Mesodermal cell (in vitro differentiated cells): ENCODE measurements around the gene MBLAC2.
A peak's percentile ranks its signal among the peaks of the same experiment; 100 is the strongest.

Experiments
- H3K27ac ChIP-seq: 2 replicates; pipeline ENCODE4 v1.7.0; 2013; ENCODE audit warnings: mild to moderate bottlenecking, low read depth, low read length, moderate library complexity; ENCODE audit not compliant: severe bottlenecking
- H3K36me3 ChIP-seq: 2 replicates; pipeline ENCODE4 v1.7.1; 2013; ENCODE audit warnings: mild to moderate bottlenecking, low read length, moderate library complexity; ENCODE audit not compliant: control insufficient read depth, insufficient read depth
- H3K4me1 ChIP-seq: one replicate; pipeline ENCODE4 v1.7.1; 2013; ENCODE audit warnings: mild to moderate bottlenecking, low read length; ENCODE audit not compliant: insufficient read depth, control insufficient read depth, poor library complexity, severe bottlenecking
- H3K4me3 ChIP-seq: 2 replicates; pipeline ENCODE4 v1.7.0; 2013; ENCODE audit warnings: low read length, control low read depth, mild to moderate bottlenecking; ENCODE audit not compliant: insufficient read depth, poor library complexity, severe bottlenecking; ENCODE audit errors: extremely low read depth
- H3K9me3 ChIP-seq: 2 replicates; pipeline ENCODE4 v1.7.1; 2013; ENCODE audit warnings: mild to moderate bottlenecking, low read length, moderate library complexity; ENCODE audit not compliant: control insufficient read depth
- WGBS, 2 experiments: methylation state at CpG; one replicate each; pipeline ENCODE4 v1.1.5; 2013; ENCODE audit warnings: missing lambda C conversion rate in 2 of 2; ENCODE audit not compliant: insufficient coverage in 2 of 2; 5-methylcytosine and 5-hydroxymethylcytosine counted together

The MBLAC2 gene

GRCh38 chr5:90461288-90461687, 13.3 kb downstream of the MBLAC2 start:
- no peaks in the 10 kb centered on the region for H3K4me1 ChIP-seq
- H3K27ac ChIP-seq: no peak overlapping the region
- no peaks in the 10 kb centered on the region for H3K9me3 ChIP-seq
- H3K36me3 ChIP-seq: no peaks in the 10 kb centered on the region
- WGBS, 2 experiments: 24 to 51% methylated on average over 3 to 4 of the region's 4 CpGs
- no peak overlapping the region for H3K4me3 ChIP-seq

- no peaks in the 10 kb centered on the region for H3K9me3 ChIP-seq
- H3K4me1 ChIP-seq: no peaks in the 10 kb centered on the region
- H3K36me3 ChIP-seq: no peaks in the 10 kb centered on the region
- H3K4me3 ChIP-seq: no peak overlapping the region
- no peak overlapping the region for H3K27ac ChIP-seq
These were observed 27.6 kb downstream of the MBLAC2 start for GRCh38 chr5:90446961-90447360.

- H3K36me3 ChIP-seq: no peaks in the 10 kb centered on the region
- H3K4me3 ChIP-seq: no peak overlapping the region
- no peaks in the 10 kb centered on the region for H3K9me3 ChIP-seq
- no peaks in the 10 kb centered on the region for H3K4me1 ChIP-seq
- H3K27ac ChIP-seq: no peak overlapping the region
- whole genome bisulfite sequencing, 2 experiments: 100% methylated on average over 1 of the region's 2 CpGs; no CpG with 5 or more reads in 1 of the 2 experiments
These were observed 33.9 kb downstream of the MBLAC2 start for GRCh38 chr5:90440644-90441043.

GRCh38 chr5:90438100-90438499, 36.5 kb downstream of the MBLAC2 start:
- WGBS, 2 experiments: 100% methylated on average over 1 of the region's 1 CpG; no CpG with 5 or more reads in 1 of the 2 experiments
- Histone ChIP-seq H3K4me3 (no peak overlapping the region), H3K9me3 (no peaks in the 10 kb centered on the region), H3K27ac (no peak overlapping the region), H3K36me3 (no peaks in the 10 kb centered on the region), H3K4me1 (no peaks in the 10 kb centered on the region)

- Histone ChIP-seq H3K9me3 (no peaks in the 10 kb centered on the region), H3K4me1 (no peaks in the 10 kb centered on the region), H3K27ac (no peak overlapping the region), H3K4me3 (no peak overlapping the region), H3K36me3 (no peaks in the 10 kb centered on the region)
These were observed 36.9 kb downstream of the MBLAC2 start for GRCh38 chr5:90437663-90438062.

GRCh38 chr5:90434116-90434714, 40.4 kb downstream of the MBLAC2 start:
- no peak overlapping the region for H3K4me3 ChIP-seq
- 50% methylated on average over 1 of the region's 5 CpGs; no CpG with 5 or more reads in 1 of the 2 experiments for WGBS, 2 experiments
- H3K36me3 ChIP-seq: no peaks in the 10 kb centered on the region
- H3K4me1 ChIP-seq: no peaks in the 10 kb centered on the region
- no peaks in the 10 kb centered on the region for H3K9me3 ChIP-seq
- H3K27ac ChIP-seq: no peak overlapping the region

GRCh38 chr5:90424245-90424644, 50.3 kb downstream of the MBLAC2 start:
- WGBS, 2 experiments: no CpG with 5 or more reads among the region's 1 CpG
- H3K4me3 ChIP-seq: no peak overlapping the region
- no peaks in the 10 kb centered on the region for H3K4me1 ChIP-seq
- H3K36me3 ChIP-seq: no peaks in the 10 kb centered on the region
- no peaks in the 10 kb centered on the region for H3K9me3 ChIP-seq
- no peak overlapping the region for H3K27ac ChIP-seq

- H3K9me3 ChIP-seq: no peaks in the 10 kb centered on the region
- no peaks in the 10 kb centered on the region for H3K36me3 ChIP-seq
- no peak overlapping the region for H3K4me3 ChIP-seq
- WGBS, 2 experiments: 18 to 58% methylated on average over 2 to 4 of the region's 4 CpGs
- H3K4me1 ChIP-seq: no peaks in the 10 kb centered on the region
- H3K27ac ChIP-seq: no peak overlapping the region
These were observed 53.4 kb downstream of the MBLAC2 start for GRCh38 chr5:90421136-90421535.

GRCh38 chr5:90418214-90418613, 56.4 kb downstream of the MBLAC2 start:
- Histone ChIP-seq H3K27ac (no peak overlapping the region), H3K4me3 (no peak overlapping the region), H3K36me3 (no peaks in the 10 kb centered on the region), H3K9me3 (no peaks in the 10 kb centered on the region), H3K4me1 (no peaks in the 10 kb centered on the region)
- no CpG with 5 or more reads among the region's 1 CpG for WGBS, 2 experiments

- Histone ChIP-seq H3K4me3 (peak overlapping the region; percentile 68), H3K27ac (peak overlapping the region; percentile 92), H3K4me1 (no peaks in the 10 kb centered on the region), H3K36me3 (no peaks in the 10 kb centered on the region), H3K9me3 (no peaks in the 10 kb centered on the region)
- WGBS, 2 experiments: 0% methylated on average over 1 to 2 of the region's 10 CpGs
These were observed 64.3 kb downstream of the MBLAC2 start for GRCh38 chr5:90410178-90410762.

- 0% methylated on average over 16 to 32 of the region's 51 CpGs for WGBS, 2 experiments
- no peaks in the 10 kb centered on the region for H3K9me3 ChIP-seq
These were observed 65.0 kb downstream of the MBLAC2 start, which contains the start of gene CETN3 for GRCh38 chr5:90409318-90410177. Gene CETN3, minus strand, starts transcription at chr5:90409756. Its CDS starts 95 bp downstream, at chr5:90409661.

More at GRCh38 chr5:90409318-90410177, 65.0 kb downstream of the MBLAC2 start, which contains the start of gene CETN3:
- Histone ChIP-seq H3K36me3 (peaks cover 3% of the 10 kb centered on the region), H3K4me3 (peak within 1 kb of the TSS; percentile 68), H3K4me1 (no peaks in the 10 kb centered on the region), H3K27ac (peak within 1 kb of the TSS; percentile 94)
